ENCODE data around the gene HTATIP2. TPM values are rescaled to one million over a fixed set of nuclear protein-coding genes. Genes with fewer than 3 reads are reported as not detected.

The HTATIP2 gene
- total RNA-seq, 4 donors from 2014 or later, result 8.0 to 183 (median 100) TPM

DNA sequence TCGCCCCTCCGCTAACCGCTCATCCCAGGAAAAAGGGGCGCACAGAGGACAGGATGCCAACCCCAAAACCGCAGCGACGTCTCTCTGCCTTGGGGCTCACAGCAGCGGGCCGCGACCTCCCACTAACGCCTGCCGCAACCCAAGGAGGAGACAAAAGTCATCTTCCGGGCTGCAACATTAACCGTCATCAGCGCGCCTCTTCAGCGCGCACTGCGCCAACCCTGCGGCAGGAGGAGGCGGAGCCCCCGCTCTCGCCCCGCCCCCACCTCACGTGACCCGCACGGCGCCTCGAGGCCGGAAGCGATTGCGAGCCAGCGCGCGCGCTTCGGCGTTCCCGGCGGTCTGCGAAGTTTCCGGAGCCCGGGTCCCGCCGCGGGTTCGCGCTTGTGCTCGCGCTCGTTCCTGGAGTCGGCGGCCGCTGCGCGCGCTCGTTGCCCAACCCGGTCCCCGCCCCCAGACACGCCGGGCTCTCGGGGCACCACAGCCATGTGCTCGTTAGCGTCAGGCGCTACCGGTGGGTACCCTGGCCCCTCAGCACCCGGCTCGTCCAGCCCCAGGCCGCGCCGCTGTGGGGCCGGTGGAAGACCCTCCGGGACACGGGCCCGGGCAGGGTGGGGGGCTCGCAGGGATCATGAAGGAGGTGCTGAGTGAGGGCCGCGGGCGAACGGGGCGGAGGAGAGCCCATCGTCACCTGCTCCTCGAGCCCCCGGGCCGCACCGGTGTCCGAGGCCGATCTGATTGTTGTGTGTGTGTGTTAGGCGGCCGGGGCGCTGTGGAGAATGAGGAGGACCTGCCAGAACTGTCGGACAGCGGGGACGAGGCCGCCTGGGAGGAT lies 24.0 kb downstream of the HTATIP2 start, which contains the start of gene PRMT3:
Gene PRMT3, plus strand, starts transcription at position 456 of the 835 bp plus-strand sequence. Its CDS starts 31 bp downstream, at position 487.
- Histone ChIP-seq H3K4me1 (peaks cover 0 to 17% (median 11%) of the 10 kb centered on the region in 4 donors), H3K9me3 (no peaks in the 10 kb centered on the region), H3K27ac (peak within 1 kb of the TSS; percentile 89 to 93 (median 92)), H3K36me3 (peaks cover 0 to 1% (median 0%) of the 10 kb centered on the region in 4 donors), H3K4me3 (peak within 1 kb of the TSS; percentile 62 to 95 (median 76)), H3K27me3 (no peaks in the 10 kb centered on the region)
- in situ Hi-C loops (cut with MboI; ENCODE audit: low pct_ligation_motif_present in 1 of 4, low pct_unique_long_range_greater_than_20kb in 1 of 4, low sequenced_read_pairs in 3 of 4), result loop anchor here in 3 of 4 donors (25.0 kb wide), 1 partner anchor 225 kb away; no protein-coding TSS in a partner anchor
- intact Hi-C loops (cut with DNase I; ENCODE audit: low total_unique reads), result no loop called here
- peak; percentile 97 for DNase-seq
- WGBS, 2 donors (ENCODE audit: low coverage in 1 of 2), result 0% methylated on average over 65 of the region's 96 CpGs; no CpG with 5 or more reads in 1 of the 2 donors
- peak; percentile 94 for TF ChIP-seq POLR2A (IDR thresholded peaks at IDR 0.05)
- TF ChIP-seq EP300 (IDR thresholded peaks at IDR 0.05; ENCODE audit: low read depth), result no peak
- TF ChIP-seq, protein P1, sequence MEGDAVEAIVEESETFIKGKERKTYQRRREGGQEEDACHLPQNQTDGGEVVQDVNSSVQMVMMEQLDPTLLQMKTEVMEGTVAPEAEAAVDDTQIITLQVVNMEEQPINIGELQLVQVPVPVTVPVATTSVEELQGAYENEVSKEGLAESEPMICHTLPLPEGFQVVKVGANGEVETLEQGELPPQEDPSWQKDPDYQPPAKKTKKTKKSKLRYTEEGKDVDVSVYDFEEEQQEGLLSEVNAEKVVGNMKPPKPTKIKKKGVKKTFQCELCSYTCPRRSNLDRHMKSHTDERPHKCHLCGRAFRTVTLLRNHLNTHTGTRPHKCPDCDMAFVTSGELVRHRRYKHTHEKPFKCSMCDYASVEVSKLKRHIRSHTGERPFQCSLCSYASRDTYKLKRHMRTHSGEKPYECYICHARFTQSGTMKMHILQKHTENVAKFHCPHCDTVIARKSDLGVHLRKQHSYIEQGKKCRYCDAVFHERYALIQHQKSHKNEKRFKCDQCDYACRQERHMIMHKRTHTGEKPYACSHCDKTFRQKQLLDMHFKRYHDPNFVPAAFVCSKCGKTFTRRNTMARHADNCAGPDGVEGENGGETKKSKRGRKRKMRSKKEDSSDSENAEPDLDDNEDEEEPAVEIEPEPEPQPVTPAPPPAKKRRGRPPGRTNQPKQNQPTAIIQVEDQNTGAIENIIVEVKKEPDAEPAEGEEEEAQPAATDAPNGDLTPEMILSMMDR (IDR thresholded peaks at IDR 0.05), result peak in 3 of 5 experiments; percentile 11 to 100 (median 99)
- peak; percentile 79 to 92 (median 87) for TF ChIP-seq POLR2AphosphoS5 (IDR thresholded peaks at IDR 0.05)

DNA sequence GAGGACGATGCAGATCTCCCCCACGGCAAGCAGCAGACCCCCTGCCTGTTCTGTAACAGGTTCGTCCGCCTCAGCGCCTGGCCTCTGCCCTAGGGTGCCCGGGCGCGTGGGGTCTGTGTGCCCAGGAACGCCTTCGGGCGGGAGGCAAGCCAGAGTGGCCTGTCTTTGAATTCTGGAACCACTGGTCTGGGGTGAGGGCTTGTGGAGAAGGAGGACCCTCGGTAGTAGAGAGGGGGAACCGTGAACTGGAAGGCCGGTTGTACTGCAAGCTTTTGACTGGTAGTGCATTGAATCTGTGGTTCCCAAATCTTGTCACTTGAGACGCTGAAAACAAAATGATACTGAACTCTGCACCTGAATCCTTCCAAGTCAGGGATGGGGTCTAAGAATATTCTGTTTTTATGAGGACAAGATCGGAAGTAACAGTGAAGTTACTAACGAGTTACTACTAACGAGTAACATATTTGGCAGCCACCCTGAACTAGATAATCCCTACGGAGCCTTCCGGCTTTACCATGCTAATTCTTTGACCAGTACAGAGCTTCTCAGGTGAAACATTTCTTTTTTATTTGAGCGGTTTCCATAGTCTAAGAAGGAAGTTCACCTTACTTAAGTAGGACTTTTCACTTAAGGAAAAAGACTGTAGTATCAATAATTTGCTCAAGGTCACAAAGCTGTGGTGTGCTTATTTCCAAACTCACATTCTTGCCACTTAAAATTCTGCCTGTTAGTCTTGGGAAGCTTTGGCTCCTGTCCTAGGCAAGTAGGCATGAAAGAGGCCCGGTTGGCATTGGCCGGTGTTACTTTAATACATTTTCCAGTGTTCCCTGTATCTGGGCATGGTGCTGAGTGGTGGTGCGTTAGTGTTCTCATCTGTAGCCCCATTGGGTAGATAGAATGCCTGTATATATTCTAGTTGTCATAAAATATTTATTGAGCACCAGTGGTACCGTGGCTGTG lies 24.9 kb downstream of the HTATIP2 start:
- intact Hi-C loops (cut with DNase I; ENCODE audit: low total_unique reads), result no loop called here
- in situ Hi-C loops (cut with MboI; ENCODE audit: low pct_ligation_motif_present in 1 of 4, low pct_unique_long_range_greater_than_20kb in 1 of 4, low sequenced_read_pairs in 3 of 4), result loop anchor here in 3 of 4 donors (25.0 kb wide), 1 partner anchor 224 kb away; no protein-coding TSS in a partner anchor
- H3K27ac ChIP-seq, result peak overlapping the region; percentile 89 to 93 (median 92)
- H3K9me3 ChIP-seq, result no peaks in the 10 kb centered on the region
- no peaks in the 10 kb centered on the region for H3K27me3 ChIP-seq
- no peaks in the 10 kb centered on the region for H3K36me3 ChIP-seq
- peak overlapping the region; percentile 62 to 95 (median 76) for H3K4me3 ChIP-seq
- WGBS, 2 donors (ENCODE audit: low coverage in 1 of 2), result 5 to 29% methylated on average over 9 to 25 of the region's 25 CpGs
- H3K4me1 ChIP-seq, result peaks cover 0 to 17% (median 11%) of the 10 kb centered on the region in 4 donors
- no peak for DNase-seq
- TF ChIP-seq POLR2A (IDR thresholded peaks at IDR 0.05) (no peak), POLR2AphosphoS5 (IDR thresholded peaks at IDR 0.05) (no peak), EP300 (IDR thresholded peaks at IDR 0.05; ENCODE audit: low read depth) (no peak)
- TF ChIP-seq, protein P1 (IDR thresholded peaks at IDR 0.05), result no peak

DNA sequence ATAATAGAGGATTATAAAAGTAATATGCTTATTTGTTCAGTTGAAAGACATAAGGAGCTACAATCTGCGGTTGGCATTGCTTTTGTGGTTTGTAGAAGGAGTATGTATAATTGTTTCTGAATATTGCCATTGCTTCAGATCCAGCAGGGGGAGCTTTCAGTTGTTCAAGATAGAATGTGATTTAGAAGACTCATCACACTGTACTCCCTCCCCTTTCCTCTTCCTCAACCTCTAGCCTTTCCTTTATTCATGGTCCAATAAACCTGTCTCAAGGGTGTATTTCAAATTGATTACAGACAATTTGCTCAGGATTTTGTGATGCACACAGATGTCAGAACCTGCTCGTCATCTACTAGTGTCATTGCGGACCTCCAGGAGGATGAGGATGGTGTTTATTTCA lies 33.8 kb downstream of the HTATIP2 start:
- no peak for TF ChIP-seq EP300 (IDR thresholded peaks at IDR 0.05; ENCODE audit: low read depth)
- TF ChIP-seq, protein P1 (IDR thresholded peaks at IDR 0.05), result peak; percentile 32 to 44 (median 35)
- no peak for TF ChIP-seq POLR2AphosphoS5 (IDR thresholded peaks at IDR 0.05)
- no peak for TF ChIP-seq POLR2A (IDR thresholded peaks at IDR 0.05)
- H3K9me3 ChIP-seq, result no peaks in the 10 kb centered on the region
- no peak overlapping the region for H3K27ac ChIP-seq
- 76 to 88% methylated on average over 3 of the region's 3 CpGs for WGBS, 2 donors (ENCODE audit: low coverage in 1 of 2)
- in situ Hi-C loops (cut with MboI; ENCODE audit: low pct_ligation_motif_present in 1 of 4, low pct_unique_long_range_greater_than_20kb in 1 of 4, low sequenced_read_pairs in 3 of 4) (loop anchor here in 3 of 4 donors (25.0 kb wide), 1 partner anchor 215 kb away; no protein-coding TSS in a partner anchor), intact Hi-C loops (cut with DNase I; ENCODE audit: low total_unique reads) (no loop called here)
- H3K27me3 ChIP-seq, result no peaks in the 10 kb centered on the region
- no peak for DNase-seq
- no peak overlapping the region for H3K4me3 ChIP-seq
- peaks cover 0 to 23% (median 4%) of the 10 kb centered on the region in 4 donors for H3K36me3 ChIP-seq
- H3K4me1 ChIP-seq, result no peaks in the 10 kb centered on the region

Data from transverse colon (tissue), 4 donors.